WI38 (cell line): ENCODE data around the gene TASP1.
"Not testable (repeated sequence)": the region's sequence is repeated elsewhere in the genome, so short reads cannot be mapped to it uniquely, and the experiment has no call there.

Experiments used
- H3K4me3 ChIP-seq: 2 replicates; pipeline ENCODE4 v1.5.1; 2011; ENCODE audit warnings: low read depth, mild to moderate bottlenecking, control low read depth, low read length
- CTCF ChIP-seq: IDR thresholded peaks from 2 replicates; pipeline ENCODE4 v1.5.1; 2012; ENCODE audit warnings: low read depth, mild to moderate bottlenecking, control low read depth, low read length

TASP1 gene

GRCh38 chr20:13665709-13666395 lies 27.1 kb upstream of the TASP1 start:
- TF ChIP-seq CTCF, result no peak
- no peak overlapping the region for H3K4me3 ChIP-seq

GRCh38 chr20:13661070-13661685 lies 22.4 kb upstream of the TASP1 start:
- H3K4me3 ChIP-seq, result no peak overlapping the region
- TF ChIP-seq CTCF, result no peak

GRCh38 chr20:13659288-13659687 lies 20.6 kb upstream of the TASP1 start:
- no peak for TF ChIP-seq CTCF
- no peak overlapping the region for H3K4me3 ChIP-seq

- H3K4me3 ChIP-seq, result not testable (repeated sequence)
Measured at GRCh38 chr20:13658060-13658459, 19.3 kb upstream of the TASP1 start.

GRCh38 chr20:13656721-13657368 lies 18.1 kb upstream of the TASP1 start:
- no peak for TF ChIP-seq CTCF

GRCh38 chr20:13654463-13655023 lies 15.8 kb upstream of the TASP1 start:
- TF ChIP-seq CTCF, result no peak
- no peak overlapping the region for H3K4me3 ChIP-seq

More at GRCh38 chr20:13656721-13657368, 18.1 kb upstream of the TASP1 start:
- no peak overlapping the region for H3K4me3 ChIP-seq

- no peak for TF ChIP-seq CTCF
- H3K4me3 ChIP-seq, result no peak overlapping the region
Measured at GRCh38 chr20:13650474-13650873, 11.7 kb upstream of the TASP1 start.
